PC-3 (cell line): ENCODE results near the gene ELMOD1. TPM values are rescaled to one million over a fixed set of nuclear protein-coding genes. Genes with fewer than 3 reads are reported as not detected.
A peak's percentile ranks its signal among the peaks of the same experiment; 100 is the strongest.

ENCODE experiments used
- ATAC-seq: fragments of 200-7000 bp; cut with Tn5 transposase; 2 replicates; pipeline ENCODE4 v1.9.1; 2020; ENCODE audit warnings: mild to moderate bottlenecking, moderate library complexity
- BruUV-seq: library from RNA; stranded (reverse); fragments of 400-500 nt; replicated peaks from 2 replicates; lab custom pipeline; 2021; lab: Mats Ljungman, UMichigan
- CTCF ChIA-PET: fragments of 300-600 bp; sonication (Branson Sonifier 250); formaldehyde crosslinking; loops from one replicate; lab custom pipeline; 2022; ENCODE audit warnings: antibody characterized with exemption; lab: Charles Lee
- POLR2A ChIA-PET: fragments of 300-600 bp; sonication (Branson Sonifier 250); formaldehyde crosslinking; loops from one replicate; lab custom pipeline; 2022; ENCODE audit warnings: antibody characterized with exemption; ENCODE audit not compliant: unreplicated experiment; lab: Charles Lee
- DNase-seq: peaks from one replicate; pipeline ENCODE4 v3.0.0-alpha.2; 2015
- H2AFZ ChIP-seq: fragments of 300-600 bp; sonication (generic); 2 replicates; pipeline ENCODE4 v1.6.0; 2016; ENCODE audit warnings: antibody characterized with exemption, low read length
- H3F3A ChIP-seq: fragments of 300-600 bp; sonication (generic); one replicate; pipeline ENCODE4 v1.6.0; 2017; ENCODE audit warnings: antibody characterized with exemption, low read length, control low read depth, mild to moderate bottlenecking; ENCODE audit not compliant: unreplicated experiment
- H3K27ac ChIP-seq: fragments of 300-600 bp; sonication (generic); 2 replicates; pipeline ENCODE4 v1.5.1; 2016; ENCODE audit warnings: mild to moderate bottlenecking, low read length
- H3K27me3 ChIP-seq: fragments of 300-600 bp; sonication (generic); 2 replicates; pipeline ENCODE4 v1.6.1; 2016; ENCODE audit warnings: low read length, mixed read lengths
- H3K36me3 ChIP-seq: fragments of 300-600 bp; sonication (generic); 2 replicates; pipeline ENCODE4 v1.6.1; 2016; ENCODE audit warnings: low read depth, mixed run types, low read length, mixed read lengths
- H3K4me1 ChIP-seq: fragments of 300-600 bp; sonication (generic); 2 replicates; pipeline ENCODE4 v1.5.1; 2016; ENCODE audit warnings: low read length; ENCODE audit not compliant: insufficient read depth
- H3K4me2 ChIP-seq: fragments of 300-600 bp; sonication (generic); 2 replicates; pipeline ENCODE4 v1.6.0; 2016; ENCODE audit warnings: low read length
- H3K4me3 ChIP-seq: fragments of 300-600 bp; sonication (generic); 2 replicates; pipeline ENCODE4 v1.5.1; 2016; ENCODE audit warnings: mild to moderate bottlenecking, low read length, mixed read lengths
- H3K79me2 ChIP-seq: fragments of 300-600 bp; sonication (generic); 2 replicates; pipeline ENCODE4 v1.6.1; 2017; ENCODE audit warnings: low read length, mixed read lengths
- H3K9ac ChIP-seq: fragments of 300-600 bp; sonication (generic); 2 replicates; pipeline ENCODE4 v1.6.0; 2016; ENCODE audit warnings: mild to moderate bottlenecking, low read length
- H3K9me2 ChIP-seq: fragments of 300-600 bp; sonication (generic); replicated peaks from 2 replicates; pipeline ENCODE4 v1.6.1; 2016; ENCODE audit warnings: mixed run types, low read length, mixed read lengths
- H3K9me3 ChIP-seq: fragments of 300-600 bp; sonication (generic); 2 replicates; pipeline ENCODE4 v1.6.1; 2016; ENCODE audit warnings: low read length, mixed read lengths
- H4K20me1 ChIP-seq: fragments of 300-600 bp; sonication (generic); 2 replicates; pipeline ENCODE4 v1.6.1; 2016; ENCODE audit warnings: low read length, mixed read lengths
- CTCF ChIP-seq: fragments of 300-600 bp; sonication (generic); conservative IDR thresholded peaks from 2 replicates; pipeline ENCODE4 v1.5.1; 2017; ENCODE audit warnings: antibody characterized with exemption, low read depth, mild to moderate bottlenecking, low read length
- EZH2 ChIP-seq: fragments of 300-600 bp; sonication (generic); IDR thresholded peaks from one replicate; pipeline ENCODE4 v1.6.1; 2017; ENCODE audit warnings: antibody characterized with exemption, mild to moderate bottlenecking, low read length; ENCODE audit not compliant: unreplicated experiment
- EZH2phosphoT487 ChIP-seq: fragments of 300-600 bp; sonication (generic); IDR thresholded peaks from 2 replicates; pipeline ENCODE4 v1.6.1; 2018; ENCODE audit warnings: mild to moderate bottlenecking, antibody characterized with exemption, low read length, borderline replicate concordance
- intact Hi-C: fragments of 100-400 bp; cut with micrococcal nuclease; formaldehyde crosslinking; loops from 2 replicates; pipeline ENCODE4 v1.9.0; 2023
- total RNA-seq: library from RNA; depleted of rRNA; stranded (reverse); fragments of >200 nt; gene quantifications from 2 replicates; pipeline ENCODE4 v1.2.3, GENCODE V29; 2014

The ELMOD1 gene
- total RNA-seq, 1 experiment from 2014 or later = not detected

GRCh38 chr11:107675902-107676301 lies 85.0 kb downstream of the ELMOD1 start:
- 0 out of 2 replicates have a peak, but pooled peaks have one; percentile 18 for ATAC-seq
- TF ChIP-seq EZH2 = no peak
- TF ChIP-seq EZH2phosphoT487 = no peak
- TF ChIP-seq CTCF = no peak
- no TSS peak for BruUV-seq
- H3F3A ChIP-seq = no peaks in the 10 kb centered on the region
- no peaks in the 10 kb centered on the region for H3K9me3 ChIP-seq
- no peak overlapping the region for H3K27ac ChIP-seq
- H4K20me1 ChIP-seq = no peaks in the 10 kb centered on the region
- intact Hi-C loops = no loop called here
- H3K4me3 ChIP-seq = no peak overlapping the region
- no peak overlapping the region for H3K9ac ChIP-seq
- H3K4me1 ChIP-seq = no peaks in the 10 kb centered on the region
- H3K4me2 ChIP-seq = no peak overlapping the region
- peaks cover 87% of the 10 kb centered on the region for H3K27me3 ChIP-seq
- no peaks in the 10 kb centered on the region for H3K79me2 ChIP-seq
- DNase-seq = no peak
- H3K36me3 ChIP-seq = no peaks in the 10 kb centered on the region
- POLR2A ChIA-PET = no interaction called here
- no peak overlapping the region for H2AFZ ChIP-seq
- no peaks in the 10 kb centered on the region for H3K9me2 ChIP-seq
- CTCF ChIA-PET = no interaction called here

DNA sequence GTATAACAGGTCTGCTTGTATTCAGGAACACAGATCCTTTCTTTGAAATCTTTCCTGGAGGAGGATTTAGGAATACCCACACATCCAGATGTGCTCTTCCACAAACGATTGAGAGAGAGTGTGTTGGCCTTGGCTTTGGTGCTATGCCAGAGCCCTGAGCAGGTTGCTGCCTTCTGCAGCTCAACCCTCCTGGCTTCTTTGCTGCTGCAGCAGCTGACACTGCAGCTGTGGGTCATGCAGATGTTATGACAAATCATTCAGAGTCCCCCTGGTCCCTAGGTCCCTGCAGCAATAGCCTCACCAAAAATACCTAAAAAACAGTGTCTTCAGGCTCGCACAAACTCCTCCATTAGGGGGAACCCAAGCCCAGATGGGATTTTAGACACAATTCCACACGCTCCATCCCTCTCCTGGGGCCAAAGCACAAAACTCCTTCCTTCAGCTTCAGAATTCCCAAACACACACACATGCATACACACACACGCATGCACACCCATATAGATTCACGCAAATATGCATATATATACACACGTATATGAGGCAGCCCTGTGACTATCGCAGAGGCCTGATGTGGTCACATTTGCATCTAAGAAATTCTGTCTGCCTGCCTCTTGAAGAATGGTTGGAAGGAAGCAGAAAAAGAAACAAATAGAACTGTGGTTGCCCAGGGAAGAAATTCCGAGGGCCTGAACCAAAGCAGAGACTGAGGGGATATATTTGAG lies 85.5 kb downstream of the ELMOD1 start:
- no TSS peak for BruUV-seq
- Histone ChIP-seq H3K4me3 (no peak overlapping the region), H4K20me1 (no peaks in the 10 kb centered on the region), H2AFZ (no peak overlapping the region), H3K9me2 (no peaks in the 10 kb centered on the region), H3K36me3 (no peaks in the 10 kb centered on the region), H3K9ac (no peak overlapping the region), H3K27ac (no peak overlapping the region), H3K4me2 (no peak overlapping the region), H3K79me2 (no peaks in the 10 kb centered on the region), H3F3A (no peaks in the 10 kb centered on the region), H3K9me3 (no peaks in the 10 kb centered on the region), H3K27me3 (peaks cover 84% of the 10 kb centered on the region), H3K4me1 (no peaks in the 10 kb centered on the region)
- DNase-seq (no peak), ATAC-seq (no peak)
- CTCF ChIA-PET = no interaction called here
- intact Hi-C loops = no loop called here
- TF ChIP-seq EZH2 (no peak), EZH2phosphoT487 (no peak), CTCF (no peak)
- POLR2A ChIA-PET = no interaction called here

- no peak overlapping the region for H3K4me2 ChIP-seq
- H3K4me3 ChIP-seq = no peak overlapping the region
- DNase-seq (no peak), ATAC-seq (no peak)
- peaks cover 78% of the 10 kb centered on the region for H3K27me3 ChIP-seq
- H2AFZ ChIP-seq = no peak overlapping the region
- ChIA-PET POLR2A (interaction anchor here (0.6 kb wide), 1 partner anchor 94 kb away, joined by 3 read pairs; no protein-coding TSS in a partner anchor), CTCF (no interaction called here)
- intact Hi-C loops = no loop called here
- no TSS peak for BruUV-seq
- no peak overlapping the region for H3K9ac ChIP-seq
- no peaks in the 10 kb centered on the region for H3F3A ChIP-seq
- H3K36me3 ChIP-seq = no peaks in the 10 kb centered on the region
- no peaks in the 10 kb centered on the region for H3K9me3 ChIP-seq
- H3K79me2 ChIP-seq = no peaks in the 10 kb centered on the region
- no peaks in the 10 kb centered on the region for H3K9me2 ChIP-seq
- no peaks in the 10 kb centered on the region for H4K20me1 ChIP-seq
- TF ChIP-seq EZH2phosphoT487 (no peak), EZH2 (no peak), CTCF (no peak)
- H3K4me1 ChIP-seq = no peaks in the 10 kb centered on the region
- H3K27ac ChIP-seq = no peak overlapping the region
Observed at GRCh38 chr11:107677924-107678631, 87.1 kb downstream of the ELMOD1 start.
